Stimulated activated CD4-positive, alpha-beta T cell treated with anti-CD3 and anti-CD28 coated beads, Interleukin-15, amount 100 ng/mL, for 24 hours (primary cell): ENCODE data around the gene ZBTB20.
"Not testable (repeated sequence)": the region's sequence is repeated elsewhere in the genome, so short reads cannot be mapped to it uniquely, and the experiment has no call there.

Experiments
- DNase-seq: peaks from one replicate; pipeline ENCODE4 v3.0.0-alpha.2; 2020

ZBTB20 gene

GRCh38 chr3:115147329-115148141 is 447 bp upstream of the ZBTB20 start:
- DNase-seq: peak; percentile 95

DNA sequence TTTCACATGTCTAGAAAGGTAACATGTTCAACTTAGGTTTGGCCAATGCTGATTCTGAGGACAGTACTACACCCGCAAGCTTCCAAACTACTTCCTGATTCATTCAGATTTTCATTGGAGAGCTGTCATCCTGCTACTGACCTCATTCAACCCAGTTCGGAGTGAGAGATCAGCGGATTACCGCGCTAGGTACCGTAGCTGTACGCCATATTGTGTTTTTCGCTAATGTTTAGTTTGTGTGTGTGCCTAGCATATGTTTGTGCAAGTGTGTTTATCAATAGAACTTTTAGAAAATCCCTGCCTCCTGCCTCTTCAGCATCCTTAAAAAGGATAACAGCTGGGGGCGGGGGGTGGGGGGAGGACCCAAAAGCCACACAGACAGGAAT is 1.1 kb downstream of the ZBTB20 start:
- peak; percentile 54 for DNase-seq

DNA sequence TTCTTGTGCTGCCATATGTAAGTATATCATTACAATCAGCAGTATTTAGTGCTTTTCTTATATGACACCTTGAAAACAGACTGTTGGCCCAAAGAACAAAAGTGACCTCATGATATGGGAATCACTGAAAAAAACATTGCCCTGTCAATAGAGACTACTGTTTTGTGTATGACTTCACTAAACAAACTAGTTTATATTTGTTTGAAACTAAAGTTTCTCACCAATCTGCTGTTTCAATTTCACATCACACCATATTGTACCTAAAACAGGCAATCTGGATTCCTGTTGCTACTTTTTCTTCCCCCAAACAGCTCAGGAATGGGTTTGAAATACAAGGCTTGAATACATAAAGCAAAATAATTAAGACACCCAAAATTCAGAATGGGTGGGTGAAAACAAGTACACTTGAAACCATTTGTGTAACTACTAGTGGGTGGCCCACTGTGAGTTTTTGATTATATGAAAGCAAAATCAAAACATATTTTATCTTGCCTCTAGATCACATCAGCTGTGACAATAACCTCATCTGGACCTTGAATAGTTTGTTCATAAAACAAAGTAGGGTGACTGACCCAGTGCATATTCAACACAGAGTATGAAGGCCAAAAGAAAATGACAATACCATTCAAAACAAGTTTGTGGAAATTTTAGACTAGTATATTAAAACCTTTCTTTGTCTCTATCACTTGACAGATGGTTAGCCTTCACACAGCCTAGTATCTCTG is 5.9 kb downstream of the ZBTB20 start:
- no peak for DNase-seq

GRCh38 chr3:115139072-115139471 is 8.0 kb downstream of the ZBTB20 start:
- no peak for DNase-seq

- no peak for DNase-seq
Measured at GRCh38 chr3:115134648-115135347, 12.3 kb downstream of the ZBTB20 start.

DNA sequence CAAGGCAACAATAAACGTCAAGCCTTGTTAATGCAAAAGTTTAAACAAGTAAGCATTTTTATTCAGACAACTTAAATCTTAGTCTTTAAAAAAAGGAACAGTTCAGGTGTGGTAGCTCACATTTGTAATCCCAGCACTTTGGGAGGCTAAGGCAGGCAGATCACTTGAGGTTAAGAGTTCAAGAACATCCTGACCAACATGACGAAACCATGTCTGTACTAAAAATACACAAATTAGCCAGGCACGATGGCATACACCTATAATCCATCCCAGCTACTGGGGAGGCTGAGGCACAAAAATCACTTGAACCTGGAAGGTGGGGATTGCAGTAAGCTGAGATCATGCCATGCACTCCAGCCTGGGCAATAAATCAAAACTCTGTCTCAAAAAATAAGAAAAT is 19.9 kb downstream of the ZBTB20 start:
- DNase-seq: no peak

DNA sequence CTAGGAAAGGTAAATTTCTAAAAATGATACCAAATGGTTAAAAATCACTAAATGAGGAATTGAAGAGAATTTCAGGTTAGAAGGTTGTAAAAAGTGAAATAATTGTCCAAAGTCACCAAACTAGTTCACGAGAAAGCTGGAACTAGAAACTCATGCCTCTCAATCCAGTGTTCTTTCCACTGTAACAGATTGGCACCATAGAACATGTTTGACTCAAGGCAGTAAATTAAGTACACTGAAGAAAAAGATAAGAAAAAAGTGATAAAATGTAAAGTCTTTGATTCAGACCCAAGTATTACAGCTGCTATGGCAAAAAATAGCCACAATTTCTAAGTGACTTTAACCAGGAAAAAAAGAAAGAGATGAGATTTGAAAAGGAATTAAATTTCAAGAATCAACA is 26.5 kb downstream of the ZBTB20 start:
- no peak for DNase-seq

DNA sequence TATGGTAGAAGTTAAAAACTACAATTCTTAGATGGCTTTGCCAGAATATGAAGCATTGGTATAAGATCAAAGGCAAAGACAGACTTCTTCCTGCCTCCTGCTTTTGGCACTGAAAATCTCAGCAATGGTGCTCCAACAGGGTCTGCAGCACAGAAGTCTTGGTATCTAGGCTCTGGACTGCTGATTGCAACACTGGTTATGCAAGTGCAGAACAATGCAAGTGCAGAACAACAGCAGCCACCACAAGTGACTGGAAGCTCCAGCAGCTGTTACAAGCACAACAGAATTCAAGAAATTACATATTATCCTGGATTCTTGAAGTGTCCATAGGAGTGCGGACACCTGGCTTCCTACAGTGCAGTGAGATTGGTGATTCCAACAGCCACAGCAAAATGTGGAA is 33.7 kb downstream of the ZBTB20 start:
- DNase-seq: no peak

DNA sequence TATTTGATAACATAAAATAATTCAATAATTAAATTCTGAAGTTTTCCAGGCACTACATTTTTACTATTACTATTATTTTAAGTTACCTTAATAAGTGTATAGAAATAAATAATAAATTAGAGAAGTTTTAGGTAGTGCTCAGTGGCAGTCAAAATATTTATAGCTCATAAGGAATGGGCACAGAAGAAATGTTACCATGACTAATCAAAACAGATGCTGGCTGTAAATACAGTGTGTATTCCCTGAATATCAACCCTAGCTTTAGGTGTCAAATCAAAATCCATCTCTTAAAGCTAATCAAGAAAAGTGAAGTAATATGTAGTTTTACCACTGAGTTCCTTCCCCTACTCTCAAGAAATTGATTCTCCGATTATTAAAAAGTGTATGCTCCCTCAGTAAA is 35.5 kb downstream of the ZBTB20 start:
- DNase-seq: no peak

GRCh38 chr3:115110830-115111229 is 36.3 kb downstream of the ZBTB20 start:
- DNase-seq: no peak

DNA sequence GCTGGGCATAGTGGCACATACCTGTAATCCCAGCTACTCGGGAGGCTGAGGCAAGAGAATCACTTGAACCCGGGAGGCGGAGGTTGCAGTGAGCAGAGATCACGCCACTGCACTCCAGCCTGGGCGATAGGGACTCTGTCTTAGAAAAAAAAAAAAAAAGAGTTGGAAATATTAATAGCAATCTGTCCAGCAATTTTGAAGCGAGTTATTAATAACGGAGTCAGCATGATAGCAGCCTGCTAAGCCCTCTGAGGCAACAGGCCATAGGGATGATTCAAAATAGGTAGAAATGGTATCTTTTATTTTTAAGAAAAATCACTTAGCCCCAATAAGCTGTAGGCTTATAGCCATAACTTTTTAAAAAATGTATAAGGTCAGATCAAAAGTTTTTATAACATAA is 37.0 kb downstream of the ZBTB20 start:
- not testable (repeated sequence) for DNase-seq

- no peak for DNase-seq
Measured at GRCh38 chr3:115108614-115109013, 38.5 kb downstream of the ZBTB20 start.

DNA sequence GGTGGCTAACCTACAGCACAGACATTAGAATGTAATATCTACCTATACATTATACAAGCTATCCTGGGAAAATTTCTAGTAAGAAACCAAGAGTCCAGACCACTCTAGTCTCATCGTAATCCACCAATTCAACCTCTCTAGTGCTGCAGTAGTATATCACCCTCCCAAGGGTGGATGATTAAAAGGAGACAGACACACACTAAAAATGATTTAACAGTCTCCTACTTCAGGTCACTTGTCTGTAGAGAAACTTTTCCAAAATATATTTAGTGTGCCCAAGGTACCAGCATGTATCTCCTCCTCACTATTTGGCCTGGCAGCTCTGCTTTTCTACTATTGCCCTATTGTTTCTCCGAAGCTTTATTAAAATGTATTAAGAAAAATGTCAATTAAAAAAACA is 45.0 kb downstream of the ZBTB20 start:
- no peak for DNase-seq

GRCh38 chr3:115100806-115101205 is 46.3 kb downstream of the ZBTB20 start:
- DNase-seq: no peak

DNA sequence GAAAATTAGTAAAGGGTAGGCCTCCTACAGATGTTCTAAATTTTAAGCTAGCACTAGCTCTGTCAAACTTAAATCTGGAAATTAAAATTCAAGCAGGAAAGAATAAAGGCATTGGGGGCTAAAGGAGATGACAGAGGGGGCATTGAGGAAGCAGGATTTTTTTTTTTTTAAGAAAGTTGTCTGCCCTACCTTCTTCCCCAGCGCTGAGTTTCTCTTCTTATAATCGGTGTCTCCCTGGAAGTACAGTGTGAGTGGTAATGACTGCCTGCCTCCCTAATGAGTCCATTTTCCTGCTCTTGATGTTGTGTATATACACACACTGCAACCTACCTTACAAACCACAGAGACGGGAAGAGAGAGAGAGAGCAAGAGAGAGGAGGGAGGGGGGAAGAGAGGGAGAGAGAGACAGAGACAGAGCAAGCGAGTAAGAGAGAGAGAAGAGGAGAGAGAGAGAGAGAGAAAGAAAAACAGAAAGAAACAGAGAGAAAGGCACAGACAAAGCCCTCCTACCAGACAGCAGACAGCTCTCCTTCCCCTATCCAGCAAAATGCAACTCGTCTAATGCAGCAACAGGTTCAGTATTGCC is 47.0 kb downstream of the ZBTB20 start:
- DNase-seq: no peak

DNA sequence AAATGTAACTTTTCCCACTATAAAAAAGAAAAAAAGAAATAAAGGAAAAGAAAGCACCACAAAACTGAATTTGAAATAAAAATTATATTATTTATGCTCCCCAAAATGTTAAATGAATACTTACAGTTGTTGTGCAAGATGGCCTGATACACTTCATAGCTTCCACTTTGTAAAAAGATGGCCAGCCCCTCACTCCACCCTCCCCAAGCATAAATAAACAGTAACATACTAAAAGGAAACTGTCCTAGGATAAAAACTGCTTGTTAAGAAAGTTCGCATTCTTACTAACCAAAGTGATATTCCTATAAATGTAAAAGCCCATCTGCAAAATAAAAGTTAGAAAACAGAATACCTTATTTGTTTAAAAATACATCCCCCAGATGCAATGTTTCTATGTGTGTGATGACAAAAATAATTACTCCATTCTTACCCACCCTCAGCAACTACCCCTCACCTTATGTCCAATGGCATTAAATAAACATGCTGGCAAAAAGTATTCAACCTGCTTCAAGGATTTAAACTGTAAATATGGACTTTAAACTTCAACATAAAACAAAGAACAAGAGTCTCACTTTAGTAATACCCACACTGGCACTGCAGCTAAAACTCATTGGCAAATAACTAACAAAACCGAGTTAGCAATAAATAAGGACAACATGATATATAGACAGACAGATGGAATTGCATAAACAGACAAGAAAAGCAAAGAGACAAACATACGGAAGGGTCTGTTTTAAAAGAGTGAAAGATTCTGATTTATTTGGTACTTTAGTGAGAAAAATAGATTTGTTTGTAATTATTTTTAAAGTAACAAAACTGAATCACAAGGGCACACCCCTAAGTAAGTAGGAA is 47.7 kb downstream of the ZBTB20 start:
- DNase-seq: no peak

DNA sequence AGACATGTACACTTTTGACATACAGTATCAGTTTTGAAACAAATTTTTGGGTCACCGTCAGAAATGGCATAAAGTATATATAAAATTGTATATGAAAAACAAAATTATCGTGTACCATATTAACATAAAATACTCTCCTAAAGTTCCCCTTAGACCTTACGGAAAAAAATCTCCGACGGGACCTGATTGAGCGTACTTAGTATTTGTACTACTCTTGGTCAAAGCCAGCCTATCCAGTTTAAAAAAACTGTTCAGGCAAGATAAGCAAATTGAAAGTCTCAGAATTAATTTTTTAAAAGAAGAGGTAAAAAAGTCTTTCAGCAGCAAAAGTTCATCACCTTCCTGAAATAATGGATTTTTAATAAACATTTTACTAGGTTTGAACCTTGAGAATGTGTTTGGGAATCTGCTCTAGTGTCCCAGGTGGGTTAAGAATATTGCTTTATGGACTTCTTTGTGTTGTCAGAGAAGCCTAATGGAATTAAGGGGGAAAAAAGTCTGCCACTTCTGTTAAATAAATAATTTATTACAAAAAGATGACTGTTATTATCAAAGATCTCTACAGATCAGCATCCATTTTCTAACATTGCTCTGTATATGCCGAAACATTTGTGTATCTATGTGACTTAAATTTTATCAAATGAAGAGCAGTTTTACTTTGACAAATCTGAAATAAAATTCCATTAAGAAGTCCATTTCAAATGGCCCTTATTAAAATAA is 48.6 kb downstream of the ZBTB20 start:
- DNase-seq: no peak

- DNase-seq: no peak
Measured at GRCh38 chr3:115095236-115095635, 51.9 kb downstream of the ZBTB20 start.

- peak; percentile 62 for DNase-seq
Measured at GRCh38 chr3:115092220-115092791, 54.8 kb downstream of the ZBTB20 start.

GRCh38 chr3:115090712-115091111 is 56.4 kb downstream of the ZBTB20 start:
- DNase-seq: no peak

- no peak for DNase-seq
Measured at GRCh38 chr3:115089481-115089880, 57.6 kb downstream of the ZBTB20 start.
